ENCODE results near the gene SAAL1. TPM values are rescaled to one million over a fixed set of nuclear protein-coding genes. Genes with fewer than 3 reads are reported as not detected.
"Not testable (repeated sequence)": the region's sequence is repeated elsewhere in the genome, so short reads cannot be mapped to it uniquely, and the experiment has no call there.

Gene SAAL1, protein sequence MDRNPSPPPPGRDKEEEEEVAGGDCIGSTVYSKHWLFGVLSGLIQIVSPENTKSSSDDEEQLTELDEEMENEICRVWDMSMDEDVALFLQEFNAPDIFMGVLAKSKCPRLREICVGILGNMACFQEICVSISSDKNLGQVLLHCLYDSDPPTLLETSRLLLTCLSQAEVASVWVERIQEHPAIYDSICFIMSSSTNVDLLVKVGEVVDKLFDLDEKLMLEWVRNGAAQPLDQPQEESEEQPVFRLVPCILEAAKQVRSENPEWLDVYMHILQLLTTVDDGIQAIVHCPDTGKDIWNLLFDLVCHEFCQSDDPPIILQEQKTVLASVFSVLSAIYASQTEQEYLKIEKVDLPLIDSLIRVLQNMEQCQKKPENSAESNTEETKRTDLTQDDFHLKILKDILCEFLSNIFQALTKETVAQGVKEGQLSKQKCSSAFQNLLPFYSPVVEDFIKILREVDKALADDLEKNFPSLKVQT
- 9.7 TPM for total RNA-seq

DNA sequence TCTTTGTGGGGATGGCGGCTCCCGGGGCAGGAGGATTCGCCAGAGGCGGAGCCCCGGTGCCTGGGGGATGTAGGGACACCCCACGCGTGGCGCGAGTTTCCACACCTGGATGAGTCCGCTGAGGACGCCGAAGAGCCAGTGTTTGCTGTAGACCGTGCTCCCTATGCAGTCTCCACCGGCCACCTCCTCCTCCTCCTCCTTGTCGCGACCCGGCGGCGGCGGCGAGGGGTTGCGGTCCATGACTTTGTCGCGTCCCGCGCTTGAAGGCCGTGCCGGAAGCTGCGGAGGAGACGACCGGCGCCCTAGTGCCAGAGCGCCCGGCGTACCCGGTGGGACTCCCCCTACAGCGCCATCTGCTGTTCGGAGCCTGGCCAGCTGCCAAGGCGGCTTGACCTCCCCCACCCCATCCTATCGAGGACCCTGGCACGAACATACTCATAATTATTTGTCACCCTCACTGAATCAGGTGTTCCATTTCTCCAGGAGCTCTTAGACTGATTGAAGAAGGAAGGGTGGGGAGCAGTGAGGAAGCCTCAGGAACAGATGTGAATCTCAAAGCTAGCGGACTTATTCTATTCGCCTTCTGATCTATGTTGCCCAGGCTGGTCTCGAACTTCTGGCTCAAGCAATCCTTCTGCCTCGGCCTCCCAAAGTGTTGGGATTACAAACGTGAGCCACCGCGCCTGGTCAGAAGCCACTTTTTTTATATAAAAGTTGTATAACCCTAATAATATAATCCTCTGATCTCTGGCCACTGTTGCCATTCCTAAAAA, at the start of gene SAAL1:
SAAL1 (minus strand) TSS at position 281 of the 773 bp plus-strand sequence; CDS start at position 240, 41 bp downstream.
- DNase-seq (ENCODE audit: low read depth in 2 of 3, low spot score in 2 of 3), result peak; percentile 77 to 91 (median 89)

DNA sequence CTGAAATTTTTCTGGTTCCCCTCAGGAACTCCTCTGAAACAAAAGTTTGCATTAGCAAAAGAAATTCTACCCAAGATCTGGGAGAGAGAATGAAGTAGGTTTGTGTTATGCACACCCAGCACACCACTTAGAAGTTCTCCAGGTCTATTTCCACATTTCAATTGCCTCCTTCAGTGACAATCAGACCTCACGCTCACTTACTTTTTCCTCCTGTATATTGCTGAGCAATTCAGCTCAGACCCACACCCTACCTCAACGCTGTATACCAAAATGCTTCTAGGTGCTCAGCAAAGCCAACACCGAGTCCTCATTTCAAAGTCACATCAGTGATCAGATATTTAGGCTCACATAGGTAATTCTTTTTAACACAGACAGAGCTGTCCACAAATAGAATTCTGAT, 45.7 kb upstream of the SAAL1 start:
- DNase-seq (ENCODE audit: low read depth in 2 of 3, low spot score in 2 of 3), result no peak

DNA sequence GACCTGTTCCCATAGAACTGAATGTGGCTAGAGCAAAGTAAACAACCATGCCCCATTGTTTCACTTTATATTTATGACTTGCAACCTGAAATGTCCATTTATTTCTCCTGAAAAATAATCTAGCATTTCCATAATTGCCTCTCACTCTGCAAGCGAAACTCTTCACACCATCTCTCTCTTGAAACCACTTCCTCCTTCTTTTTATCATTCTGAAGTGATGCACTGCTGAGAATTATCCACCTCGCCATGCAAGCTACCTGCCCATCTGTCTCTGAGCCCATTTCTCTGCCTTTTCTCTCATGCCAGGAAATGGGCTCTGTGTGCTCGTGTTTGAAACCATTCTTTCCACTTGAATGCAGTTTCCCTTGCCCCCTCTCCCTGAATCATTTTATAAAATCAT, 40.0 kb upstream of the SAAL1 start:
- no peak for DNase-seq (ENCODE audit: low read depth in 2 of 3, low spot score in 2 of 3)

DNA sequence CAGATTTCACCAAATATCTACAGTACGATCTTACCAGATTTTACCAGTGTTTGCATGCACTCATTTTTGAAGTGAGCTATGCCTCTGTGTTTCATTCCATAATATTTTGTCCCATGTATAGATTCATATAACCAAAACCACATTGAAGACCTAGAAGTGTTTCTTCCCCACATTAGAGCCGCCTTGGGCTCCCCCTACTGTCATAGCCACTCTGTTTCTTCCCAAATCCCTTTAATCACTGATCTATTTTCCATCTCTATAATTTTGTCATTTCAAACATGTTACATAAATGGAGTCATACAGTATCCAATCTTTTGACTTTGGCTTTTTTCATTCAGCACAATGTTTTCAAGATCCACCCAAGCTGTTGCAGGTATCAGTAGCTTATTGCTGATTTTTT, 39.1 kb upstream of the SAAL1 start:
- DNase-seq (ENCODE audit: low read depth in 2 of 3, low spot score in 2 of 3), result no peak

DNA sequence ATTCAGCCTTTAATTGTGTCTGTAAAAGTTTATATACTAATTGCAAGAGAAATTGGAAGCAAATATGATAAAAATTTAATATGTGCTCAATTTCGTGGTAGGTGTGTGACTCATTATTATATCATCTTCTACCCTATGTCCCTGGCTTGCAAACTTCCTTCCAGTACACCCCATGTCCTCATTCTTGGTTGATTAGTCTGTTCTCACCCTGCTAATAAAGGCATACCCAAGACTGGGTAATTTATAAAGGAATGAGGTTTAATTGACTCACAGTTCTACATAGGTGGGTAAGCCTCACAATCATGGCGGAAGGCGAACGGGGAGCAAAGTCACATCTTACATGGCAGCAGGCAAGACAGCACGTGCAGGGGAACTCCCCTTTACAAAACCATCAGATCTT, 38.4 kb upstream of the SAAL1 start:
- no peak for DNase-seq (ENCODE audit: low read depth in 2 of 3, low spot score in 2 of 3)

DNA sequence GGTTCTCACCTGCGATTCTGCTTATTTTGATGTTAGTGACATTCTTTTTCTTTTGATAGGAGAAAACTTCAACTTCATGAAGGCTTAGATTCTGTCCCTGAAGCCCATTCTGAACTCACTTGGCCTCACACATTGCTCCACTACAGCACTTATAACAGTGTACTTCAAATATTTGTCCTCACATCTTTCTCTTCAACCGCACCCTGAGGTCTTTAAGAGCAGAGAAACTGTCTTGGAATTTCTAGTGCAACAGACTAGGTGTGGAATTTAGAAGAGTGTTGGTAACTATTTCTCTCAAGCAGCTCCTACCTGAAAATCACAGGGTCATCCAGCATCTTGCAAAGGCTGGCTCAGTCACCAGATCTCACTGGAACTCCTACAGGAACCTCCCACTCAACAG, 34.3 kb upstream of the SAAL1 start:
- DNase-seq (ENCODE audit: low read depth in 2 of 3, low spot score in 2 of 3), result no peak

DNA sequence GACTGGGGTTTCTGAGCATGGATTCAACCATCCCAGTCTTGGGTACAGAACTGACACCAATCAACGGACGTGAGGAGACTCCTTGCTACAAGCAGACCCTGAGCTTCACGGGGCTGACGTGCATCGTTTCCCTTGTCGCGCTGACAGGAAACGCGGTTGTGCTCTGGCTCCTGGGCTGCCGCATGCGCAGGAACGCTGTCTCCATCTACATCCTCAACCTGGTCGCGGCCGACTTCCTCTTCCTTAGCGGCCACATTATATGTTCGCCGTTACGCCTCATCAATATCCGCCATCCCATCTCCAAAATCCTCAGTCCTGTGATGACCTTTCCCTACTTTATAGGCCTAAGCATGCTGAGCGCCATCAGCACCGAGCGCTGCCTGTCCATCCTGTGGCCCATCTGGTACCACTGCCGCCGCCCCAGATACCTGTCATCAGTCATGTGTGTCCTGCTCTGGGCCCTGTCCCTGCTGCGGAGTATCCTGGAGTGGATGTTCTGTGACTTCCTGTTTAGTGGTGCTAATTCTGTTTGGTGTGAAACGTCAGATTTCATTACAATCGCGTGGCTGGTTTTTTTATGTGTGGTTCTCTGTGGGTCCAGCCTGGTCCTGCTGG, 31.4 kb upstream of the SAAL1 start:
- DNase-seq (ENCODE audit: low read depth in 2 of 3, low spot score in 2 of 3), result no peak

DNA sequence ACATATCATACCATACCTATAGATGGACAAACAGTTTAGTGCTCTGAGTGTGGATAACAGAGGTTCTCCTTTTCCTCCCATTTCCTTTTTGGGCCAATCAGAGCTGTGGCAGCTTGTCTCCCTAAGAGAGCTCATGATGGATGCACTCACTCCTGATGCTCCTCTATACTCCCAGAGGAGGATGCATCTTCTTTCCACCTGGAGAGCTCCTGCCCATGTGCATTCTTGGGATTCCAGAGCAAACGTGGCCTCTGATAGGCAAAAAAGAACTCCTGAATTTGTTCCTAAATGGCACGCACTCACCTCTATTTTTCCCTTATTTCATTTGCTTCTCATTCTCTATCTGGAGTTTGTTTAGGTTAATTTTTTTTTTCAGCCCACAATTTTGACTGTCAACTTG, 29.4 kb upstream of the SAAL1 start:
- DNase-seq (ENCODE audit: low read depth in 2 of 3, low spot score in 2 of 3), result no peak

DNA sequence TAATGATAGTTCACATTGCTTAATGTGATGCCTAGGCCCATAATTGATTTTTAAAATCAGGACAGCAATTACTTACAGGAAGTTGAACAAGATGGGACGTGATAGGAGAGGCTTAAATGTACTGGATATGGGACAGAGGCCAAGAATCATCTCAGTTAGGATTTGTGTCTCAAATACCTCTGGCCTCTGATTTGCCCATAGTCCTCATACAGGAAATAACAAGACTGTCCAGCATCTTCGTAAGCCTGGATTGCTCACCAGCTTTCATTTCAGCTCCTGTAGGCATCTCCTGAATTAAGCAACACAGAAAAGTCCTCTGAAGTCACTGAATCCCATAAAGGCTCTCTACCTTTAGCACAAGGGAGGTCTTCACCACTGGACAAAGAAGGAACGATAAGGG, 26.5 kb upstream of the SAAL1 start, which contains the start of gene MRGPRX3:
MRGPRX3 (plus strand) TSS at position 231 of the 400 bp plus-strand sequence. CDS start 4,632 bp downstream, outside the sequence.
- no peak for DNase-seq (ENCODE audit: low read depth in 2 of 3, low spot score in 2 of 3)

DNA sequence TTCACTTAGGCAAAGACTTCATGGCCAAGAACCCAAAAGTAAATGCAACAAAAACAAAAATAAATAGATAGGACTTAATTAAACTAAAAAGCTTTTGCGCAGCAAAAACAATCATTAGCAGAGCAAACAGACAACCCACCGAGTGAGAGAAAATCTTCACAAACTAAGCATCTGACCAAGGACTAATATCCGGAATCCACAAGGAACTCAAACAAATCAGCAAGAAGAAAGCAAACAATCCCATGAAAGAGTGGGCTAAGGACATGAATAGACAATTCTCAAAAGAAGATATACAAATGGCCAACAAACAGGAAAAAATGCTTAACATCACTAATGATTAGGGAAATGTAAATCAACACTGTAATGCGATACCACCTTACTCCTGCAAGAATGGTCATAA, 25.2 kb upstream of the SAAL1 start:
- DNase-seq (ENCODE audit: low read depth in 2 of 3, low spot score in 2 of 3), result not testable (repeated sequence)

DNA sequence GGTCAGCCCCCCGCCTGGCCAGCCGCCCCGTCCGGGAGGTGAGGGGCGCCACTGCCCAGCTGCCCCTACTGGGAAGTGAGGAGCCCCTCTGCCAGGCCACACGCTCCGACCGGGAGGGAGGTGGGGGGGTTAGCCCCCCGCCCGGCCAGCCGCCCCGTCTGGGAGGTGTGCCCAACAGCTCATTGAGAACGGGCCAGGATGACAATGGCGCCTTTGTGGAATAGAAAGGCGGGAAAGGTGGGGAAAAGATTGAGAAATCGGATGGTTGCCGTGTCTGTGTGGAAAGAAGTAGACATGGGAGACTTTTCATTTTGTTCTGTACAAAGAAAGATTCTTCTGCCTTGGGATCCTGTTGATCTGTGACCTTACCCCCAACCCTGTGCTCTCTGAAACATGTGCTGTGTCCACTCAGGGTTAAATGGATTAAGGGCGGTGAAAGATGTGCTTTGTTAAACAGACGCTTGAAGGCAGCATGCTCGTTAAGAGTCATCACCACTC, 15.5 kb upstream of the SAAL1 start:
- not testable (repeated sequence) for DNase-seq (ENCODE audit: low read depth in 2 of 3, low spot score in 2 of 3)

DNA sequence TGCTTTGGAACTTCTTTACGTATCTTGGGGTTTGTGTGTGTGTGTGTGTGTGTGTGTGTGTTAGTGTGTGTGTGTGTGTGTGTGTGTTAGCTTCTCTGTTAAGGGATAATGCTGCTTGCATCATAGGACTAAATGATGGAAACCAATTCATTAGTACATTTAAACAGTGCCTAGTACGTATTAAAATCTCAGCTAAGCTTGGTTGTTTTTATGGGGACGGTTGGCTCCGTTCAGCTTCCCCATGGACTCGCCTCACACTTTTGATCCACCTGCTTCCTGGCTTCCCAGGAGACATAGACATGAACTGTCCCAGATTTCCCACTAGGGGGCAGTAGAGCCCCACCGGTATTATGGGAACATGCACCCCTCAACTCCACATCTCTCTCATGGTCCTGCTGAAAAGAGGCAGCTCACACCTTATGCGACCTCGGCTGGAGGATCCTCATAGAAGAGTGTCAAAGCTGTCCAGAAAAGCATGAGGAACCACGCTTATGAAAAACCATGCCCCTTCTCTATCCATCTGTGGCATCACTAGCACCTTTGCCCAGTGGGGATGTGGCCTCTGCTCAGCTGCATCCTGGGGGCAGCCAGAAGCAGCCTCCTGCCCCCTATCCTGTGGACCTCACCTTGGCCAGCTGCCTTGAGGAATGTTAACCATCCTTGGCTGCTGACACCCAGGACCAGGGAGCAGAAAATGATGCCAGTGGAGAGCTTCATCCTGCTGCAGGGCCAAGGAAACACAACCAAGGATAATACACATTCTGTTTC, 9.7 kb upstream of the SAAL1 start:
- DNase-seq (ENCODE audit: low read depth in 2 of 3, low spot score in 2 of 3), result peak; percentile 44 to 74 (median 70)

DNA sequence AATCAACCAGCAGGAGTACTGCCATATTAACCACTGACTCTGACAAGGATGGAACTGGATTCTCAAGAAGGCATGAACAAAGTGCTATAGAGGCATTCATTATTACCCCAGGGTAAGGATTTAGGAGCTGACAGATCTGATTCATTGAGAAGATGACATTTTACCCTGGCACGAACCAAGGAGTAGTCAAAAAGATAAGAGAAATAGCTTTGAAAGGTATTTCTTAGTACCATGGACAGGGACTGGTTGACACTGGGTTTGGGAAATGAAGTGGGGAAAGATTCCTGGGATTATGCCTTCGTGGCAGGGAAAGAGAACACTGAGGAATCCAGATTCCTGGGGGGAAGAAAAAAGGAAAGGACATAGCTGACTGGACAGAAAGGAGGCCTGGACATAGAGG, 5.1 kb upstream of the SAAL1 start:
- DNase-seq (ENCODE audit: low read depth in 2 of 3, low spot score in 2 of 3), result no peak

DNA sequence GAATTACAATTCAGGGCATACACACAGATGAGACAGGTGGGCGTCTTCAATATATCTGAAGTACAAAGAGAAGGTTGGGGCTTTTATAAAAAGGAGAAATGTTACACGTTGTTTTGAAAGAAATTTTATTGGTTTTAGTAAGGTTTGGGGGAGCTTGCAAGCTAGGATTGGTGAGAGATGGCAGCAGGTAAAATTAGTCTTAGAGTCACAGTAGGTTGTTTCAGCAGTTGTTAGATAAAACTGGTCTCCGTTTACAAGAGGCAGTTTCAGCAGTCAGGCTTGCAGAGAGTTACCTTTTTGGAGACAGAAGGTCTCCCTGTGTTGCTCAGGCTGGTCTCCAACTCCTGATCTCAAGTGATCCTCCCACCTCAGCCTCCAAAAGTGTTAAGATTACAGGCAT, 2.4 kb upstream of the SAAL1 start:
- no peak for DNase-seq (ENCODE audit: low read depth in 2 of 3, low spot score in 2 of 3)

DNA sequence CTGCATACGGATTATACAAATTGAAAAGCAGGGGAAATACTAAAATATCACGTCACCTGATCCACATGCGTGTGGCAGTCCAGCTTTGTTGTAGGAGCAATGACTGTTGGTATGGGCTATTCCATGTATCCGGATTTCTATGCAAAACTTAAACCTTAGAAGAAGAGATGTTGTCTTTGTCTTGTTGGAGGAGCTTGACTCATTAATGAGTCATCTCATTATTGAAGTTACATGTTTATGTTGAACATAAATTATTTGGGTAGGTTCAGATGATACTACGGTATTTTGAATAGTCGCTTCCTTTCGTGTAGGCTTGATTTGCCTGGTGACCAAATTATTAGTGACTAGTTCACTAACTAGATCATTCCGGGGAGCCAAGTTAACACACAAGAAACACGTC, 806 bp upstream of the SAAL1 start:
- DNase-seq (ENCODE audit: low read depth in 2 of 3, low spot score in 2 of 3), result no peak

DNA sequence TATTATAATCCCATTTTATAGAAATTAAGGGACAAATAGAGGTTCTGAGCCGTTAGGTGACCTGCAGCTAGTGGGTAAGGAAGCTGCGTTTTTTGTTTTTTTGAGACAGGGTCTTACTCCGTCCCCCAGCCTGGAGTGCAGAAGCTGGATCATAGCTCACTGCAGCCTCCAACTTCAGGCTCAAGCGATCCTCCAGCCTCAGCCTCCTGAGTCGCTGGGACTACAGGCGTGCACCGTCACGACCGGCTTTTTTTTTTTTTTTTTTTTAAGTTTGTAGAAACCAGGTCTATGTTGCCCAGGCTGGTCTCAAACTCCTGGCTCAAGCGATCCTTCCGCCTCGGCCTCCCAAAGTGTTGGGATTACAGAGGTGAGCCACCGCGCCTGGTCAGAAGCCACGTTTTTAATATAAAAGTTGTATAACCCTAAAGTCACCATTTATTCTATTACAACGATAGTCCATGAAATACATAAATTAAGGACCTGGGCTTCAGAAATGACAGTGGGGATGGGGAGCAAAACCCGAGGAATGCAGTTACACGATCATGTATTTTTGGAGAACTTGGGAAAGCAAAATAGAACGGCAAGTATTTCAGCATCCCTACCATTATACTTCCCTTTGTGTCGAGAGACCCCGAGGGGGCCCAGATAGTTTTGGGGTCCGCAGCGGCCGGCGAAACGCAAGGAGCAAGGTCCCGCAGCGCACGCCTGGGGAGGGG, 638 bp downstream of the SAAL1 start:
- no peak for DNase-seq (ENCODE audit: low read depth in 2 of 3, low spot score in 2 of 3)

DNA sequence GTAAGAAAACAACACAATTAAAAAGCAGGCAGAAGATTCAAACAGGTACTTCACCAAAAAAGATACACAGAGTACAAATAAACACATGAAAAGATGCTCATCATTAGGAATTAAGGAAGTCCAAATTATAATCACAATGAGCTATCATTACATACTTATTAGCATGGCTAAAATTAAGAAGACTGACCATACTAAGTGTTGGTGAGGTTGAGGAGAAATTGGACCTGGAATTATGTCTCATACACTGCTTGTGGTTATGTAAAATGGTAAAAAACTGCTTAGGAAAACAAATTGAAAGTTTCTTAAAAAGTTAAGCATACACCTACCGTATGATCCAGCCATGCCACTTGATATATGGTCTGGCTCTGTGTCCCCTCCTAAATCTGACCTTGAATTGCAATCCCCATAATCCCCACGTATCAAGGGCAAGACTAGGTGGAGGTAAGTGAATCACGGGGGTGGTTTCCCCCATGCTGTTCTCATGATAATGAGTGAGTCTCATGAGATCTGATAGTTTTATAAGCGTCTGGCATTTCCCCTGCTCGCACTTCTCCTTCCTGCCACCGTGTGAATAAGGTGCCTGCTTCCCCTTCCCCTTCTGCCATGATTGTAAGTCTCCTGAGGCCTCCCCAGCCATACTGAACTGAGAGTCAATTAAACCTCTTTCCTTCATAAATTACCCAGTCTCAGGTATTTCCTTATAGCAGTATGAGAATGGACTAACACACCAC, 4.8 kb downstream of the SAAL1 start:
- DNase-seq (ENCODE audit: low read depth in 2 of 3, low spot score in 2 of 3), result no peak

DNA sequence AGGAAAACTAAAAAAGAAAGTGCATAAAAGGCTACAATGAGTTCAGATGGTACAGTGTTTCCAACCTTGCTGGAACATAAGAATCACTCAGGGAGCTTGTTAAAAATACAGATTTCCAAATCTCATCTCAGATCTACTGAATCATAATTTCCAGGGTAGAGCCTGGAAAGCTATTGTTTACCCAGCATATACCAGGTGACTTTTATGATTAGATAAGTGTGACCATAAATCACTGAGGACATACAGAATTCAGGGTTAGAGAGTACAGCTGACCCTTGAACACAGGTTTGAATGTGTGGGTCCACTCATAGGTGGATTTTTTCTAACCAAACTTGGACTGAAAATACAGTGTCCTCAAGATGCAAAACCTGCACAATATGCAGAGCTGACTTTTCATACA, 11.9 kb downstream of the SAAL1 start:
- DNase-seq (ENCODE audit: low read depth in 2 of 3, low spot score in 2 of 3), result no peak

DNA sequence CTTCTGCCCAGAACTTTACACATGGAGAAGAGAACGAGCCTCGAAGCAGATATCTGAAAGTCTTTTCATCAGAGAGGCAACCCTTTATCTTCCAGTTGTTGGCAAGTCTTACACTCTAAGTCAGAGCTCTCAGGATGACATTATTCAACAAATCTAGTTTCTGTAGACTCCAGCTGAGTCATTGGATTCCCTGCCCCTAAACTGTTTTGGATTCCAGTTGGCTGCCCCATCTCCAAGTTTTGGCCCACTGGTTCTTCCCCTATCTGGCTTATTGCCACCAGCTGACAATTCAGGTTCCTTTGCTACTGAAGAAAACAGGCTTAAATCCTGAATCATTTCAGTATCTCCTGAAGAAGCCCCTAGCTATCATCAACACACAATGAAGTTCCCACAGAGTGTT, 14.2 kb downstream of the SAAL1 start:
- DNase-seq (ENCODE audit: low read depth in 2 of 3, low spot score in 2 of 3), result no peak

All from hematopoietic multipotent progenitor cell (in vitro differentiated cells).